AG08396 (cell line): ENCODE results near the gene NHEJ1.

Source experiments
- DNase-seq: peaks from one replicate; pipeline ENCODE4 v3.0.0; 2012; ENCODE audit warnings: low spot score, mixed read lengths

NHEJ1 gene

GRCh38 chr2:219123356-219124135 lies 37.1 kb downstream of the NHEJ1 start:
- no peak for DNase-seq

- no peak for DNase-seq
Measured at GRCh38 chr2:219122202-219122980, 38.2 kb downstream of the NHEJ1 start.

- no peak for DNase-seq
Measured at GRCh38 chr2:219120082-219120481, 40.5 kb downstream of the NHEJ1 start.

- peak; percentile 57 for DNase-seq
Measured at GRCh38 chr2:219119422-219120043, 41.1 kb downstream of the NHEJ1 start.

- no peak for DNase-seq
Measured at GRCh38 chr2:219118504-219118903, 42.1 kb downstream of the NHEJ1 start.

- no peak for DNase-seq
Measured at GRCh38 chr2:219116776-219117646, 43.6 kb downstream of the NHEJ1 start.

- DNase-seq: no peak
Measured at GRCh38 chr2:219112651-219113338, 47.8 kb downstream of the NHEJ1 start.

- DNase-seq: no peak
Measured at GRCh38 chr2:219112062-219112406, 48.6 kb downstream of the NHEJ1 start.

- no peak for DNase-seq
Measured at GRCh38 chr2:219111375-219112061, 49.1 kb downstream of the NHEJ1 start.

GRCh38 chr2:219109471-219109870 lies 51.1 kb downstream of the NHEJ1 start:
- no peak for DNase-seq

- DNase-seq: no peak
Measured at GRCh38 chr2:219107758-219108157, 52.9 kb downstream of the NHEJ1 start.

GRCh38 chr2:219106251-219106650 lies 54.4 kb downstream of the NHEJ1 start:
- DNase-seq: no peak

- DNase-seq: peak; percentile 32
Measured at GRCh38 chr2:219104107-219105035, 56.2 kb downstream of the NHEJ1 start.

- DNase-seq: peak; percentile 54
Measured at GRCh38 chr2:219099329-219099728, 61.3 kb downstream of the NHEJ1 start.

- no peak for DNase-seq
Measured at GRCh38 chr2:219095406-219095935, 65.1 kb downstream of the NHEJ1 start.

GRCh38 chr2:219094171-219094570 lies 66.4 kb downstream of the NHEJ1 start:
- DNase-seq: no peak

GRCh38 chr2:219090436-219091299 lies 69.9 kb downstream of the NHEJ1 start:
- DNase-seq: no peak

GRCh38 chr2:219089330-219089729 lies 71.3 kb downstream of the NHEJ1 start:
- DNase-seq: no peak
